Prostate gland (tissue), 2 donors: ENCODE data around the gene TAS1R1. TPM values are rescaled to one million over a fixed set of nuclear protein-coding genes. Genes with fewer than 3 reads are reported as not detected.
A peak's percentile ranks its signal among the peaks of the same experiment; 100 is the strongest.

Source experiments
- DNase-seq: peaks from one replicate; pipeline ENCODE4 v3.0.0-alpha.2; 2019; ENCODE audit warnings: low spot score
- H3K27ac ChIP-seq, 2 donors: fragments of 200-600 bp; sonication (generic); 2 replicates each; pipeline ENCODE4 v1.5.1; 2017 to 2019
- H3K27me3 ChIP-seq: fragments of 200-600 bp; sonication (generic); replicated peaks from 2 replicates; pipeline ENCODE4 v1.5.1; 2019; ENCODE audit not compliant: insufficient read depth
- H3K36me3 ChIP-seq, 2 donors: fragments of 200-600 bp; sonication (generic); 1 replicate in 1 of 2; 2 replicates in 1 of 2; pipeline versions ENCODE4 v1.5.1 to v1.8.1; 2017 to 2019
- H3K4me1 ChIP-seq: fragments of 200-600 bp; sonication (generic); replicated peaks from 2 replicates; pipeline ENCODE4 v1.5.1; 2019
- H3K4me3 ChIP-seq, 2 donors: fragments of 200-600 bp; sonication (generic); 2 replicates each; pipeline ENCODE4 v1.5.1; 2017 to 2019
- H3K9me3 ChIP-seq: fragments of 200-600 bp; sonication (generic); 2 replicates; pipeline ENCODE4 v1.5.1; 2017
- POLR2A ChIP-seq: fragments of 450-650 bp; IDR thresholded peaks from one replicate; pipeline ENCODE4 v1.6.1; 2016; ENCODE audit warnings: antibody characterized with exemption, mild to moderate bottlenecking
- POLR2AphosphoS5 ChIP-seq: sonication (generic); formaldehyde crosslinking; IDR thresholded peaks from one replicate; pipeline ENCODE4 v1.6.1; 2017; ENCODE audit warnings: antibody characterized with exemption
- WGBS: methylation state at CpG from one replicate; pipeline ENCODE4 v1.1.5; 2018; 5-methylcytosine and 5-hydroxymethylcytosine counted together
- intact Hi-C: fragments of 100-400 bp; cut with DNase I; formaldehyde crosslinking; loops from one replicate; pipeline ENCODE4 v1.14.2; 2022
- total RNA-seq, 2 donors: library from RNA; depleted of rRNA; stranded (reverse); fragments of >200 nt; gene quantifications; one replicate each; pipeline ENCODE4 v1.1.0, GENCODE V29; 2016
- TF ChIP-seq, protein P1 (sequence below), 4 experiments: fragments of 200-600 bp in 2 of 4; fragments of 450-650 bp in 2 of 4; sonication (generic) in 2 of 4; IDR thresholded peaks; 1 replicate in 3 of 4; 2 replicates in 1 of 4; pipeline ENCODE4 v1.5.1; 2016 to 2019; ENCODE audit warnings: antibody characterized with exemption in 4 of 4, mild to moderate bottlenecking in 2 of 4, moderate library complexity in 2 of 4

The TAS1R1 gene
- total RNA-seq: 1 to 10 TPM in 1 of 2 donors, not detected in 1; 1.5 TPM

DNA sequence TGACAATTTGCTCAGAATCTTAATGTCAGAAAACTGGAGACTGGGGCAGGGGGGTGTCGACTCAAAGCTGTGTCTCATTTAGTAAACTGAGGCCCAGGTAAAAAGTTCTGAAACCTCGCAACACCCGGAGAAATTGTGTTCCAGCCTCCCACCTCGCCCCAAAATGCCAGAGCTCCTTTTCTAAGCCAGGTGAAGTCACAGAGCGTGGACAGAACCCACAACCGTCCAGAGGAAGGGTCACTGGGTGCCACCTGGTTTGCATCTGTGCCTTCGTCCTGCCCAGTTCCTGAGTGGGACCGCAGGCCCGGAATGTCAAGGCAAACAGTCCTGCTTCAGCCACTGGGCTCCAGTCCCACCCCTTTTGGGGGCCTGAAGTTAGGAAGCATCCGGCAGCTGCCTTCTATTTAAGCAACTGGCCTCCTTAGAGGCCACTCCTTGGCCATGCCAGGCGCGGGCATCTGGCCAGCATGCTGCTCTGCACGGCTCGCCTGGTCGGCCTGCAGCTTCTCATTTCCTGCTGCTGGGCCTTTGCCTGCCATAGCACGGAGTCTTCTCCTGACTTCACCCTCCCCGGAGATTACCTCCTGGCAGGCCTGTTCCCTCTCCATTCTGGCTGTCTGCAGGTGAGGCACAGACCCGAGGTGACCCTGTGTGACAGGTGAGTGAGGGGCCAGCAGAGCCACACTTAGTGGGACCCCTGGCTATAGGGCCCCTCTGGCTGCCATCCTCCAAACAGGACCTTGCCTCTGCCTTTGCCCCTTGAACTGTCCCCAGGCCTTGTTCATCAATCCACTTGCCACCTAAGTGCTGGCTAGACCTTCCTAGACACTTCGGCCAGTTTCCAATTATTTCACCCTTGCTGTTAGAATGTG, at the start of gene TAS1R1:
TSS of gene TAS1R1 (plus strand) at position 401 of the 872 bp plus-strand sequence. CDS start at position 468, 67 bp downstream.
- intact Hi-C loops: loop anchor here (2.0 kb wide), 3 partner anchors 26 to 80 kb away; no protein-coding TSS in a partner anchor
- peak; percentile 9 for DNase-seq
- no peaks in the 10 kb centered on the region for H3K9me3 ChIP-seq
- no peaks in the 10 kb centered on the region for H3K4me1 ChIP-seq
- H3K36me3 ChIP-seq: no peaks in the 10 kb centered on the region
- H3K27me3 ChIP-seq: no peaks in the 10 kb centered on the region
- TF ChIP-seq, protein P1, sequence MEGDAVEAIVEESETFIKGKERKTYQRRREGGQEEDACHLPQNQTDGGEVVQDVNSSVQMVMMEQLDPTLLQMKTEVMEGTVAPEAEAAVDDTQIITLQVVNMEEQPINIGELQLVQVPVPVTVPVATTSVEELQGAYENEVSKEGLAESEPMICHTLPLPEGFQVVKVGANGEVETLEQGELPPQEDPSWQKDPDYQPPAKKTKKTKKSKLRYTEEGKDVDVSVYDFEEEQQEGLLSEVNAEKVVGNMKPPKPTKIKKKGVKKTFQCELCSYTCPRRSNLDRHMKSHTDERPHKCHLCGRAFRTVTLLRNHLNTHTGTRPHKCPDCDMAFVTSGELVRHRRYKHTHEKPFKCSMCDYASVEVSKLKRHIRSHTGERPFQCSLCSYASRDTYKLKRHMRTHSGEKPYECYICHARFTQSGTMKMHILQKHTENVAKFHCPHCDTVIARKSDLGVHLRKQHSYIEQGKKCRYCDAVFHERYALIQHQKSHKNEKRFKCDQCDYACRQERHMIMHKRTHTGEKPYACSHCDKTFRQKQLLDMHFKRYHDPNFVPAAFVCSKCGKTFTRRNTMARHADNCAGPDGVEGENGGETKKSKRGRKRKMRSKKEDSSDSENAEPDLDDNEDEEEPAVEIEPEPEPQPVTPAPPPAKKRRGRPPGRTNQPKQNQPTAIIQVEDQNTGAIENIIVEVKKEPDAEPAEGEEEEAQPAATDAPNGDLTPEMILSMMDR (IDR thresholded peaks at IDR 0.05): no peak
- TF ChIP-seq POLR2AphosphoS5 (no peak), POLR2A (no peak)
- peak within 1 kb of the TSS; percentile 55 to 66 for H3K27ac ChIP-seq
- 76% methylated on average over 19 of the region's 19 CpGs for WGBS
- peak within 1 kb of the TSS; percentile 85 to 98 for H3K4me3 ChIP-seq

DNA sequence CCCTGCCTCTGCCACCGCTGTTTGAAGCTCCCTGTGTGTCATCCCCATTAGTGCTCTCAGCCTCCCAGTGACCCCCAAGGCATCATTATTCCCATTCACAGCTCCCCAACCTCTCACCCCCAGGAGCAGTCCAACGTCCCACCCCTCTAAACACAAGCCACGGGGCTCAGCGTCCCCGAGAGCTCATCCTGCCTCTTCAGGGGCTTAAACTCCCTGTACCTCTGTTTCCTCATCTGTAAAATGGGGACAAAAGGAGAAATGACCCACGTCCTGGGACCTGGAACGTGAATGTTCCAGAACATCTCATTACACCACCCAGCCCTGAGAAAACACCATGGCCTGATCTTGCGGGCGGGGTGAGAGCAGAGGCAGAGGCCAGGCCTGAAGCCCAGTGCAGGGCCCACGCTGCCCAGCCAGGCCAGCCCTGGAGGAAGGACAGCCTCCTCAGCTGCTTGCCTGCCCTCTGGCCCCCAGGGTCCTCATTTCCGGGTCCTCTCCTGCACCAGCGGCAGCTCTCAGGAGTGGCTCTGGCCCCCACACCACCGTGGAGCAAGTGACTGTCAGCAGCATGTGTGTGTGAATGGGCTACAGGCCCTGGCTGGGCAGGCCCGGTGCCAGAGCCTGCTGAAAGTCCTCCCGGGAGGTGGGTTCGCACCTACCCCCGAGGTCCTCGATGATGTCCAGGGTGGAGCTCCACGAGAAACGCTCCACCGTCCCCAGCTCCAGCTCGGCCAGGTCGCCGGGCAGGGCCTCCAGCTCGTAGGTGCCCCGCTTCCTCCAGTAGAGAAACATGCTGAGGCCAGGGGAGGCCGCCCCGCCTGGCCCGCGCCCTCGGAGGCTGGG, 49.5 kb upstream of the TAS1R1 start:
- WGBS: 97% methylated on average over 17 of the region's 31 CpGs
- Histone ChIP-seq H3K9me3 (no peaks in the 10 kb centered on the region), H3K4me1 (no peaks in the 10 kb centered on the region), H3K27me3 (no peaks in the 10 kb centered on the region), H3K36me3 (no peaks in the 10 kb centered on the region), H3K27ac (no peak overlapping the region), H3K4me3 (no peak overlapping the region)
- no peak for DNase-seq
- TF ChIP-seq, protein P1 (IDR thresholded peaks at IDR 0.05): no peak
- TF ChIP-seq POLR2AphosphoS5 (no peak), POLR2A (no peak)
- intact Hi-C loops: no loop called here

DNA sequence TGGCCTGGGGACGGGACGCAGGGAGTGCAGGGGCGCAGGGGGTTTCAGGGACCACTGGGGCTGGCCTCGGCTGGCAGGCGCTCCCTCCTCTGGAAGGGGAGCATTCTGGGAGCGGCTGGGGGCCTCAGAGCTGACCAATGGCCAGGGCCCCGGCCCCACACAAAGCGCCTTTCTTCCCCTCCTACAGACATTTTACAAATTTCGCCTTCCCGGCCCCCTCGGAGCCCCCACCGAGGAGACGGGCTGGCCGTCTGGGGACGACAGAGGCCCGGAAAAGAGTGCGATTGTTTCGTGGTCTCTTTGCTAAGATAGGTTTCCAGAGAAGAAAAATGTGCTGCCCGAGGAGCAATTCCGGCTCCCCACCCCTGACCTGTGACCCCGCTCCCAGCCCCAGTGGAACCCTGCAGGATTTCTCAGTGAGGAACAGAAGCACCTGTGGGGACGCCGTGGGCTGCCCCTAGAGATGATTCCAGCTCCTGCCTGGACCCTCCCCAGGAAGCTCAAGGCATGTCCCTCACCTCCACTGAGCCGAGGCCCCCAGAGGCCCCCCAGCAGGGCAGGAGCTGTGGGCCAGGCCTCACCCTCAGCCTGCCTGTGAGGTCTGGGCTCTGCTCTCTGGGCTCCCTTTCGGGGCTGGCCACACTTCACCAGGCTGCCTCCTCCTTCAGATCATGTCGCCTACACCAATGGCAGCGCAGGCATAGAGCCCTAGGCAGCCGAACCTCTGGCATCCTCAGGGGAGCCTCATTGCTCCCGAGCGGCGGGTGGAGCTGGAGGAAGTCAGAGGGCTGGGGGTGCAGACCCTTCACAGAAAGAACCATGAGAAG, 48.7 kb upstream of the TAS1R1 start:
- no peak for DNase-seq
- intact Hi-C loops: no loop called here
- 86% methylated on average over 28 of the region's 31 CpGs for WGBS
- Histone ChIP-seq H3K4me3 (no peak overlapping the region), H3K27ac (no peak overlapping the region), H3K9me3 (no peaks in the 10 kb centered on the region), H3K4me1 (no peaks in the 10 kb centered on the region), H3K27me3 (no peaks in the 10 kb centered on the region), H3K36me3 (no peaks in the 10 kb centered on the region)
- TF ChIP-seq, protein P1 (IDR thresholded peaks at IDR 0.05): no peak
- TF ChIP-seq POLR2A (no peak), POLR2AphosphoS5 (no peak)

DNA sequence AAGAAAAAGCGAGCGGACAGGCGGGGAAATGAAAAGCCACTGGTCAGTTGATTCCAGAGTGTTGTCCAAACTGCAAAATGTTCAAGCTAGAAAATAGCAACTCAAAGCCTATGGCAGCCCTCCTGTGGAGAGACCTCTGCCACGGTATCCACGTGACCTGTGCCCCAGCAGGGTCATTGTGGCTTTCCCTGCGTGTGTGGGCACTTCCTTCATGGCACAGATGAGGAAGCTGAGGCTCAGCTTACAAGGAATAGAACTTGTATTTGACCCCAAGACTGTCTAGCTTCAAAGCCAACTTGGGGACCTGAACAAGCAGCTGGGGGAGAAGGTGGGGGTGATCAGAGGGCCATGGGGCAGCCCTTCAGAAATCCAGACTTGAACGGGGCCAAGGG, 48.1 kb upstream of the TAS1R1 start:
- Histone ChIP-seq H3K4me1 (no peaks in the 10 kb centered on the region), H3K36me3 (no peaks in the 10 kb centered on the region), H3K4me3 (no peak overlapping the region), H3K27ac (no peak overlapping the region), H3K27me3 (no peaks in the 10 kb centered on the region), H3K9me3 (no peaks in the 10 kb centered on the region)
- TF ChIP-seq POLR2A (no peak), POLR2AphosphoS5 (no peak)
- TF ChIP-seq, protein P1 (IDR thresholded peaks at IDR 0.05): no peak
- WGBS: 87% methylated on average over 7 of the region's 7 CpGs
- DNase-seq: no peak
- intact Hi-C loops: no loop called here
